ENCODE results near the gene MYO3B. TPM values are rescaled to one million over a fixed set of nuclear protein-coding genes. Genes with fewer than 3 reads are reported as not detected.
"Not testable (repeated sequence)": the region's sequence is repeated elsewhere in the genome, so short reads cannot be mapped to it uniquely, and the experiment has no call there.

Gene MYO3B
- total RNA-seq, 4 donors from 2014 or later: 0.09 to 9.1 TPM; not detected in 2

- TF ChIP-seq, protein P1, sequence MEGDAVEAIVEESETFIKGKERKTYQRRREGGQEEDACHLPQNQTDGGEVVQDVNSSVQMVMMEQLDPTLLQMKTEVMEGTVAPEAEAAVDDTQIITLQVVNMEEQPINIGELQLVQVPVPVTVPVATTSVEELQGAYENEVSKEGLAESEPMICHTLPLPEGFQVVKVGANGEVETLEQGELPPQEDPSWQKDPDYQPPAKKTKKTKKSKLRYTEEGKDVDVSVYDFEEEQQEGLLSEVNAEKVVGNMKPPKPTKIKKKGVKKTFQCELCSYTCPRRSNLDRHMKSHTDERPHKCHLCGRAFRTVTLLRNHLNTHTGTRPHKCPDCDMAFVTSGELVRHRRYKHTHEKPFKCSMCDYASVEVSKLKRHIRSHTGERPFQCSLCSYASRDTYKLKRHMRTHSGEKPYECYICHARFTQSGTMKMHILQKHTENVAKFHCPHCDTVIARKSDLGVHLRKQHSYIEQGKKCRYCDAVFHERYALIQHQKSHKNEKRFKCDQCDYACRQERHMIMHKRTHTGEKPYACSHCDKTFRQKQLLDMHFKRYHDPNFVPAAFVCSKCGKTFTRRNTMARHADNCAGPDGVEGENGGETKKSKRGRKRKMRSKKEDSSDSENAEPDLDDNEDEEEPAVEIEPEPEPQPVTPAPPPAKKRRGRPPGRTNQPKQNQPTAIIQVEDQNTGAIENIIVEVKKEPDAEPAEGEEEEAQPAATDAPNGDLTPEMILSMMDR (IDR thresholded peaks at IDR 0.05): no peak
- TF ChIP-seq POLR2A (IDR thresholded peaks at IDR 0.05): no peak
- intact Hi-C loops (cut with DNase I; ENCODE audit: low total_unique reads): no loop called here
- DNase-seq: no peak
Measured at GRCh38 chr2:170665743-170666142, 487.8 kb downstream of the MYO3B start.

GRCh38 chr2:170669909-170670308 lies 492.0 kb downstream of the MYO3B start:
- Histone ChIP-seq H3K4me1 (no peaks in the 10 kb centered on the region), H3K4me3 (no peak overlapping the region), H3K9me3 (no peaks in the 10 kb centered on the region), H3K36me3 (no peaks in the 10 kb centered on the region), H3K27me3 (no peaks in the 10 kb centered on the region), H3K27ac (no peak overlapping the region)
- DNase-seq: no peak
- no peak for TF ChIP-seq POLR2A (IDR thresholded peaks at IDR 0.05)
- TF ChIP-seq, protein P1 (IDR thresholded peaks at IDR 0.05): no peak
- intact Hi-C loops (cut with DNase I; ENCODE audit: low total_unique reads): no loop called here

More at GRCh38 chr2:170665743-170666142, 487.8 kb downstream of the MYO3B start:
- no peaks in the 10 kb centered on the region for H3K36me3 ChIP-seq
- H3K27me3 ChIP-seq: no peaks in the 10 kb centered on the region
- H3K27ac ChIP-seq: no peak overlapping the region
- no peaks in the 10 kb centered on the region for H3K9me3 ChIP-seq
- H3K4me3 ChIP-seq: no peak overlapping the region
- no peaks in the 10 kb centered on the region for H3K4me1 ChIP-seq

DNA sequence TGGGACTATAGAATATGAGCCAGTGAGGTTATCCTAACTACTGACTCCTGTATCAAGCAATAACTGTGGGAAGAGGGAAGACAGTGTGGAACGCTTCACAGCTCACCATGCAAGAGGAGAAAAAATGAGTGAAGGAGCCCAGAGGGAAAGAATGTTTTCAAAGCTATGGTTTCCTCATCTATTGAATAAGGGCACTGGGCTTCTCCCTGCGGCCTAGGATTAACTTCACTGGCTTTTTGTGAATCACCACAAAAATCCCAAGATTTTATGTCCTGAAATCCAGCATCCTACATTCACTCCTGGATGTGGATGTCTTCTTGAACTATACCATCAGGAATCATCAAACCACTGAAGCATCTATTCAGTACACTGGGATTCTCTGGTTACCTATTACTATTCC lies 492.7 kb downstream of the MYO3B start:
- H3K4me3 ChIP-seq: no peak overlapping the region
- no peak for DNase-seq
- H3K27ac ChIP-seq: no peak overlapping the region
- no peaks in the 10 kb centered on the region for H3K9me3 ChIP-seq
- intact Hi-C loops (cut with DNase I; ENCODE audit: low total_unique reads): no loop called here
- H3K27me3 ChIP-seq: no peaks in the 10 kb centered on the region
- H3K4me1 ChIP-seq: no peaks in the 10 kb centered on the region
- H3K36me3 ChIP-seq: no peaks in the 10 kb centered on the region
- TF ChIP-seq POLR2A (IDR thresholded peaks at IDR 0.05): no peak
- TF ChIP-seq, protein P1 (IDR thresholded peaks at IDR 0.05): no peak

- Histone ChIP-seq H3K27me3 (no peaks in the 10 kb centered on the region), H3K9me3 (no peaks in the 10 kb centered on the region), H3K4me1 (no peaks in the 10 kb centered on the region), H3K36me3 (no peaks in the 10 kb centered on the region), H3K27ac (no peak overlapping the region), H3K4me3 (no peak overlapping the region)
- TF ChIP-seq, protein P1 (IDR thresholded peaks at IDR 0.05): no peak
- TF ChIP-seq POLR2A (IDR thresholded peaks at IDR 0.05): no peak
- DNase-seq: no peak
- intact Hi-C loops (cut with DNase I; ENCODE audit: low total_unique reads): no loop called here
Measured at GRCh38 chr2:170671079-170671478, 493.1 kb downstream of the MYO3B start.

DNA sequence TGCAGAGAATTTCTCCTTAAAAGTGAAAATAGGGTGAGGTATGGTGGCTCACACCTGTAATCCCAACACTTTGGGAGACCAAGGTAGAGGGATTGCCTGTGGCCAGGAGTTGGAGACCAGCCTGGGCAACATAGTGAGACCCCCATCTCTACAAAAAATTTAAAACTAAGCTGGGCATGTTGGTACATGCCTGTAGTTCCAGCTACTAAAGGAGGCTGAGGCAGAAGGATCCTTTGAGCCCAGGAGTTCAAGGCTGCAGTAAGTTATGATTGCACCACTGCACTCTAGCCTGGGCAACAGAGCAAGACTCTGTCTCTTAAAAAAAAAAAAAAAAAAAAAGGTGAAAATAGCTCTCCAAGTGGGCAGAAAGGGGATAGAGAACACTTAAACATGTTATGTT lies 496.3 kb downstream of the MYO3B start:
- intact Hi-C loops (cut with DNase I; ENCODE audit: low total_unique reads); H3K4me3 ChIP-seq; H3K27me3 ChIP-seq; H3K9me3 ChIP-seq; H3K27ac ChIP-seq; H3K36me3 ChIP-seq; DNase-seq; H3K4me1 ChIP-seq: not testable (repeated sequence)

- Histone ChIP-seq H3K4me3 (no peak overlapping the region), H3K27me3 (no peaks in the 10 kb centered on the region), H3K27ac (no peak overlapping the region), H3K36me3 (no peaks in the 10 kb centered on the region), H3K9me3 (no peaks in the 10 kb centered on the region), H3K4me1 (no peaks in the 10 kb centered on the region)
- TF ChIP-seq, protein P1 (IDR thresholded peaks at IDR 0.05): no peak
- TF ChIP-seq POLR2A (IDR thresholded peaks at IDR 0.05): no peak
- no peak for DNase-seq
- intact Hi-C loops (cut with DNase I; ENCODE audit: low total_unique reads): no loop called here
Measured at GRCh38 chr2:170675701-170676100, 497.8 kb downstream of the MYO3B start.

Measured in uterus (tissue), 4 donors.